Mesenchymal stem cell (in vitro differentiated cells and primary cell): ENCODE results near the gene AKAP8L.
A peak's percentile ranks its signal among the peaks of the same experiment; 100 is the strongest.
"Not testable (repeated sequence)": the region's sequence is repeated elsewhere in the genome, so short reads cannot be mapped to it uniquely, and the experiment has no call there.

ENCODE experiments used
- DNase-seq: peaks from one replicate; pipeline ENCODE4 v3.0.0-alpha.2; 2013
- H2AFZ ChIP-seq: one replicate; pipeline ENCODE4 v1.6.1; 2013; ENCODE audit warnings: low read depth, mild to moderate bottlenecking, control low read depth, inconsistent platforms, low read length, moderate library complexity
- H2AK5ac ChIP-seq: 2 replicates; pipeline ENCODE4 v1.6.1; 2013; ENCODE audit warnings: low read length, moderate library complexity, mild to moderate bottlenecking, inconsistent platforms; ENCODE audit not compliant: severe bottlenecking
- H2BK120ac ChIP-seq: one replicate; pipeline ENCODE4 v1.6.1; 2013; ENCODE audit warnings: low read depth, mild to moderate bottlenecking, inconsistent platforms, low read length, moderate library complexity
- H2BK12ac ChIP-seq, 2 experiments: one replicate each; pipeline ENCODE4 v1.6.1; 2013; ENCODE audit warnings: inconsistent platforms in 2 of 2, low read length in 2 of 2, mild to moderate bottlenecking in 2 of 2, moderate library complexity in 2 of 2, control low read depth in 1 of 2
- H2BK15ac ChIP-seq: one replicate; pipeline ENCODE4 v1.6.1; 2013; ENCODE audit warnings: mild to moderate bottlenecking, low read depth, inconsistent platforms; ENCODE audit not compliant: poor library complexity, severe bottlenecking
- H2BK5ac ChIP-seq: 2 replicates; pipeline ENCODE4 v1.6.1; 2013; ENCODE audit warnings: low read depth, mild to moderate bottlenecking, low read length, control low read depth, inconsistent platforms; ENCODE audit not compliant: poor library complexity, severe bottlenecking
- H3K14ac ChIP-seq, 2 experiments: one replicate each; pipeline ENCODE4 v1.6.1; 2013; ENCODE audit warnings: inconsistent platforms in 2 of 2, low read length in 2 of 2, control low read depth in 1 of 2, mild to moderate bottlenecking in 1 of 2, moderate library complexity in 1 of 2
- H3K18ac ChIP-seq, 2 experiments: one replicate each; pipeline ENCODE4 v1.6.1; 2013; ENCODE audit warnings: inconsistent platforms in 2 of 2, low read length in 2 of 2, control low read depth in 1 of 2, low read depth in 1 of 2, mild to moderate bottlenecking in 1 of 2
- H3K23ac ChIP-seq, 2 experiments: one replicate each; pipeline ENCODE4 v1.6.1; 2013; ENCODE audit warnings: inconsistent platforms in 2 of 2, low read length in 2 of 2, mild to moderate bottlenecking in 2 of 2, moderate library complexity in 2 of 2, control low read depth in 1 of 2
- H3K27ac ChIP-seq: 2 replicates; pipeline ENCODE4 v1.5.1; 2013; ENCODE audit warnings: mild to moderate bottlenecking, moderate library complexity, low read length, control low read depth, inconsistent platforms; ENCODE audit not compliant: poor library complexity, severe bottlenecking
- H3K27me3 ChIP-seq, 2 experiments: 2 replicates each; pipeline versions ENCODE4 v1.6.1 to v1.7.0; 2013; ENCODE audit warnings: low read length in 2 of 2, mild to moderate bottlenecking in 2 of 2, moderate library complexity in 2 of 2, control low read depth in 1 of 2, inconsistent platforms in 1 of 2; ENCODE audit not compliant: control insufficient read depth in 1 of 2, insufficient read depth in 1 of 2
- H3K36me3 ChIP-seq, 2 experiments: 2 replicates each; pipeline versions ENCODE4 v1.6.1 to v1.7.0; 2013; ENCODE audit warnings: low read length in 2 of 2, control low read depth in 1 of 2, inconsistent platforms in 1 of 2, low read depth in 1 of 2, mild to moderate bottlenecking in 1 of 2; ENCODE audit not compliant: insufficient read depth in 2 of 2, control insufficient read depth in 1 of 2
- H3K4ac ChIP-seq, 2 experiments: one replicate each; pipeline ENCODE4 v1.6.1; 2013; ENCODE audit warnings: inconsistent platforms in 2 of 2, low read length in 2 of 2, mild to moderate bottlenecking in 2 of 2, moderate library complexity in 2 of 2, control low read depth in 1 of 2, low read depth in 1 of 2
- H3K4me1 ChIP-seq: 2 replicates; pipeline ENCODE4 v1.6.1; 2013; ENCODE audit warnings: low read depth, low read length, control low read depth; ENCODE audit not compliant: control insufficient read depth, insufficient read depth
- H3K4me2 ChIP-seq: 2 replicates; pipeline ENCODE4 v1.6.1; 2013; ENCODE audit warnings: low read length, mild to moderate bottlenecking, inconsistent platforms; ENCODE audit not compliant: poor library complexity, severe bottlenecking
- H3K4me3 ChIP-seq, 2 experiments: 2 replicates each; pipeline versions ENCODE4 v1.5.1 to v1.7.0; 2013; ENCODE audit warnings: low read length in 2 of 2, mild to moderate bottlenecking in 2 of 2, control low read depth in 1 of 2, low read depth in 1 of 2; ENCODE audit not compliant: insufficient read depth in 1 of 2
- H3K79me1 ChIP-seq: replicated peaks from 2 replicates; pipeline ENCODE4 v1.6.1; 2013; ENCODE audit warnings: mild to moderate bottlenecking, control low read depth, low read length, inconsistent platforms; ENCODE audit not compliant: poor library complexity, severe bottlenecking
- H3K9ac ChIP-seq: 2 replicates; pipeline ENCODE4 v1.7.0; 2013; ENCODE audit warnings: mild to moderate bottlenecking, low read length, moderate library complexity
- H3K9me3 ChIP-seq: 2 replicates; pipeline ENCODE4 v1.7.0; 2013; ENCODE audit warnings: mild to moderate bottlenecking, low read length; ENCODE audit not compliant: control insufficient read depth
- H4K8ac ChIP-seq: one replicate; pipeline ENCODE4 v1.6.1; 2013; ENCODE audit warnings: inconsistent platforms, mild to moderate bottlenecking, low read length, moderate library complexity
- H4K91ac ChIP-seq: one replicate; pipeline ENCODE4 v1.6.1; 2013; ENCODE audit warnings: mild to moderate bottlenecking, low read length, inconsistent platforms
- WGBS: methylation state at CpG from one replicate; pipeline ENCODE4 v1.1.7; 2013; ENCODE audit warnings: mixed read lengths; 5-methylcytosine and 5-hydroxymethylcytosine counted together

Gene AKAP8L

DNA sequence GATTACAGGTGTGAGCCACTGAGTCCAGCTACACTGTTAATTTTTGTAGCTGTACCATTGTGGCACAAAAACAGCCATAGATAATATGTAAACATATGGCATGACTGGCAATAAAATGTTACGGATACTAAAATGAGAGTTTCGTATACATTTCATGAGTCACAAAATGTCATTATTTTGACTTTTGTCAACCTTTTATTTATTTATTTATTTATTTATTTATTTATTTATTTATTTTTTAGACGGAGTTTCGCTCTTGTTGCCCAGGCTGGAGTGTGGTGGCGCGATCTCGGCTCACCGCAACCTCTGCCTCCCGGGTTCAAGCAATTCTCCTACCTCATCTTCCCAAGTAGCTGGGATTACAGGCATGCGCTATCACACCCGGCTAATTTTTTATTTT is 77.5 kb downstream of the AKAP8L start:
- H4K8ac ChIP-seq, H3K4me3 ChIP-seq, H2BK120ac ChIP-seq, H3K23ac ChIP-seq, H3K9ac ChIP-seq, H3K9me3 ChIP-seq, H4K91ac ChIP-seq, H3K4me2 ChIP-seq, H2AFZ ChIP-seq, H2BK15ac ChIP-seq, H3K27me3 ChIP-seq, H3K4me1 ChIP-seq, H2AK5ac ChIP-seq, H3K14ac ChIP-seq, H3K27ac ChIP-seq, H2BK12ac ChIP-seq, DNase-seq, H2BK5ac ChIP-seq, H3K4ac ChIP-seq, H3K18ac ChIP-seq: not testable (repeated sequence)
- WGBS, result 92% methylated on average over 7 of the region's 11 CpGs
- Histone ChIP-seq H3K79me1 (peaks cover 15% of the 10 kb centered on the region), H3K36me3 (peaks cover 6 to 25% of the 10 kb centered on the region in 2 experiments)

DNA sequence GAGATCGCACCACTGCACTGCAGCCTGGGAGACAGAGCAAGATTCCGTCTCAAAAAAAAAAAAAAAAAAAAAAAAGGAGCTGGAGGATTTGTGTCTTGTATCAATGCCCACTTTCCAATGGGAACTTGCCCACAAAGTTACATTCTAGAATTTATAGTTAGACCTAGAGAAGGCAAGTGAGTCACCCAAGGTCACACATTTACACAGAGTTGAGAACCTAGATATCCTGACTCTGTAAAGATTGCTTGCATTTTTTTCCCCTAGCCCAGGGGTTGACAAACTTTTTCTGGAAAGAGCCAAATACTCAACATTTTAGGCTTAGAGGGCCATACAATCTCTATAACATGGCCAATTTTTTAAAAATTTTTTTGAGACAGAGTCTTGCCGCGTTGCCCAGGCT is 78.7 kb downstream of the AKAP8L start:
- WGBS, result 93% methylated on average over 3 of the region's 4 CpGs
- no peak overlapping the region for H3K4me2 ChIP-seq
- peaks cover 6 to 14% of the 10 kb centered on the region in 2 experiments for H3K36me3 ChIP-seq

DNA sequence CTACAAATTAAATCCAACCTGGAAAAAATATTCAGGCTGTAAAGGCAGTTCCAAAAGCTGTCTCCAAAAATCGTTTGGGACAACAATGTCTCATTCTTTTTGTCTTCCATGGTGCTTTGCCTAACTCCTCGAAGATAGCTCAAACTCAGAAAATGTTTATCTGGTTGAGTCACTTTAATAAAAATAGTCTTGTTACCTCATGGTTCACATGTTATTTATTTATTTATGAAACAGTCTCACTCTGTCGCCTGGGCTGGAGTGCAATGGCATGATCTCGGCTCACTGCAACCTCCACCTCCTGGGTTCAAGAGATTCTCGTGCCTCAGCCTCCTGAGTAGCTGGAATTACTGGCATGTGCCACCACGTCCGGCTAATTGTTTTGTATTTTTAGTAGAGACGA is 81.6 kb downstream of the AKAP8L start:
- H3K27me3 ChIP-seq, result no peaks in the 10 kb centered on the region
- no peak overlapping the region for H3K4me2 ChIP-seq
- no peak overlapping the region for H3K4ac ChIP-seq
- 62% methylated on average over 6 of the region's 8 CpGs for WGBS
- no peak overlapping the region for H2BK120ac ChIP-seq
- H3K9ac ChIP-seq, result peak overlapping the region; percentile 82
- H3K4me3 ChIP-seq, result peak overlapping the region in 1 of 2 experiments; percentile 33
- no peak overlapping the region for H3K23ac ChIP-seq
- no peak overlapping the region for H3K18ac ChIP-seq
- no peak overlapping the region for H3K14ac ChIP-seq
- no peak overlapping the region for H2AK5ac ChIP-seq
- no peak overlapping the region for H3K27ac ChIP-seq
- no peak overlapping the region for H2AFZ ChIP-seq
- no peak overlapping the region for H4K8ac ChIP-seq
- H2BK15ac ChIP-seq, result no peak overlapping the region
- DNase-seq, result peak; percentile 81
- peaks cover 24% of the 10 kb centered on the region for H3K79me1 ChIP-seq
- H2BK12ac ChIP-seq, result no peak overlapping the region
- peaks cover 11% of the 10 kb centered on the region for H3K4me1 ChIP-seq
- no peak overlapping the region for H2BK5ac ChIP-seq
- H3K9me3 ChIP-seq, result no peaks in the 10 kb centered on the region
- no peak overlapping the region for H4K91ac ChIP-seq
- peaks cover 0 to 4% of the 10 kb centered on the region in 2 experiments for H3K36me3 ChIP-seq

More for the DNA sequence above, 78.7 kb downstream of the AKAP8L start:
- Histone ChIP-seq H3K27ac (no peak overlapping the region), H3K79me1 (peaks cover 20% of the 10 kb centered on the region), H3K9me3 (no peaks in the 10 kb centered on the region), H2AFZ (no peak overlapping the region), H2AK5ac (no peak overlapping the region), H4K91ac (no peak overlapping the region), H3K14ac (no peak overlapping the region), H2BK15ac (no peak overlapping the region), H3K27me3 (no peaks in the 10 kb centered on the region), H2BK5ac (no peak overlapping the region), H3K4ac (no peak overlapping the region), H3K4me1 (peaks cover 4% of the 10 kb centered on the region), H4K8ac (no peak overlapping the region), H3K4me3 (no peak overlapping the region), H3K9ac (no peak overlapping the region), H3K23ac (no peak overlapping the region), H2BK12ac (no peak overlapping the region), H2BK120ac (no peak overlapping the region), H3K18ac (no peak overlapping the region)
- no peak for DNase-seq

DNA sequence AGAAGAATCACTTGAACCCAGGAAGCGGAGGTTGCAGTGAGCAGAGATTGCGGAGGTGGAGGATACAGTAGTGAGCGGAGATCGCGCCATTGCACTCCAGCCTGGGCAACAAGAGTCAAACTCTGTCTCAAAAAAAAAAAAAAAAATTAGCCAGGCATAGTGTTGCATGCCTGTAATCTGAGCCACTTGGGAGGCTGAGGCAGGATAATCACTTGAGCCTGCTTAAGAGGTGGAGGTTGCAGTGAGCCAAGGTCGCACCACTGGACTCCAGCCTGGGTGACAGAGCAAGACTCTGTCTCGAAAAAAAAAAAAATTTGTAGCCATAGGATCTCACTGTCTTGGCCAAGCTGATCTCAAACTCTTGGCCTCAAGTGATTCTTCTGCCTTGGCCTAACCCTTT is 82.8 kb downstream of the AKAP8L start:
- not testable (repeated sequence) for DNase-seq, H2BK120ac ChIP-seq, H2AFZ ChIP-seq, H3K27me3 ChIP-seq, H3K23ac ChIP-seq, H3K18ac ChIP-seq, H2BK15ac ChIP-seq, H4K91ac ChIP-seq, H3K4ac ChIP-seq, H3K9me3 ChIP-seq, H2AK5ac ChIP-seq, H3K27ac ChIP-seq, H4K8ac ChIP-seq, H3K36me3 ChIP-seq, H2BK12ac ChIP-seq, H3K14ac ChIP-seq, H3K4me3 ChIP-seq, H3K4me2 ChIP-seq, H2BK5ac ChIP-seq
- 82% methylated on average over 6 of the region's 7 CpGs for WGBS
- Histone ChIP-seq H3K79me1 (peaks cover 24% of the 10 kb centered on the region), H3K9ac (peak overlapping the region; percentile 82), H3K4me1 (peaks cover 11% of the 10 kb centered on the region)
